ENCODE results near the gene TNIK.

DNA sequence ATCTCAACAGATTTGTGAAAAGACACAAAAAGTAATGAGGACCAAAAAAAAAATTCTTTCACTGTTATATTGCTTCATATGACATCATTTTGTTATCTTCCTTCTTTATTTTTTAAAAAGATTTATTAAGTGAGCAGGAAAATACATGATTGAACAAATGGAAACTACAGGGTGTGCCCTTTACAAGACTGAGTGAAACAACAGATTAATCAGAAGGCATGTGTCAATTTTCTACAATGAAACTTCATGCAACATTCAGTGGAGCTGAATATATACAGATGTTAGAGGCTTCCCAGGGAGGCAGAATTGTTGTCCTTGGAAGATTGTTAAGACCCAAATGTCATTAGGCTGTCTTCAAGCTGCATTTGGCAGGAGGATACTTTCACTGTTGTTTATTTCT lies 405.3 kb downstream of the TNIK start:
- TF ChIP-seq, protein P1, sequence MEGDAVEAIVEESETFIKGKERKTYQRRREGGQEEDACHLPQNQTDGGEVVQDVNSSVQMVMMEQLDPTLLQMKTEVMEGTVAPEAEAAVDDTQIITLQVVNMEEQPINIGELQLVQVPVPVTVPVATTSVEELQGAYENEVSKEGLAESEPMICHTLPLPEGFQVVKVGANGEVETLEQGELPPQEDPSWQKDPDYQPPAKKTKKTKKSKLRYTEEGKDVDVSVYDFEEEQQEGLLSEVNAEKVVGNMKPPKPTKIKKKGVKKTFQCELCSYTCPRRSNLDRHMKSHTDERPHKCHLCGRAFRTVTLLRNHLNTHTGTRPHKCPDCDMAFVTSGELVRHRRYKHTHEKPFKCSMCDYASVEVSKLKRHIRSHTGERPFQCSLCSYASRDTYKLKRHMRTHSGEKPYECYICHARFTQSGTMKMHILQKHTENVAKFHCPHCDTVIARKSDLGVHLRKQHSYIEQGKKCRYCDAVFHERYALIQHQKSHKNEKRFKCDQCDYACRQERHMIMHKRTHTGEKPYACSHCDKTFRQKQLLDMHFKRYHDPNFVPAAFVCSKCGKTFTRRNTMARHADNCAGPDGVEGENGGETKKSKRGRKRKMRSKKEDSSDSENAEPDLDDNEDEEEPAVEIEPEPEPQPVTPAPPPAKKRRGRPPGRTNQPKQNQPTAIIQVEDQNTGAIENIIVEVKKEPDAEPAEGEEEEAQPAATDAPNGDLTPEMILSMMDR (IDR thresholded peaks at IDR 0.05): no peak
- no peak for TF ChIP-seq POLR2AphosphoS5 (IDR thresholded peaks at IDR 0.05)

Data from prostate gland (tissue), 2 donors.